Fibroblast of villous mesenchyme (primary cell): ENCODE data around the gene BTBD19. TPM values are rescaled to one million over a fixed set of nuclear protein-coding genes. Genes with fewer than 3 reads are reported as not detected.

Experiments used
- DNase-seq: peaks from one replicate; pipeline ENCODE4 v3.0.0-alpha.2; 2010; ENCODE audit warnings: low read depth
- H3K4me3 ChIP-seq: 2 replicates; pipeline ENCODE4 v1.5.1; 2011; ENCODE audit warnings: low read depth, mild to moderate bottlenecking, low read length
- CTCF ChIP-seq: IDR thresholded peaks from 2 replicates; pipeline ENCODE4 v1.5.1; 2012; ENCODE audit warnings: low read depth, mild to moderate bottlenecking, low read length; ENCODE audit not compliant: insufficient read depth
- total RNA-seq: library from RNA; depleted of rRNA; stranded (reverse); fragments of >200 nt; gene quantifications from 2 replicates; pipeline ENCODE4 v1.2.3, GENCODE V29; 2012

Gene BTBD19
- total RNA-seq, 1 donor = 13.0 TPM

DNA sequence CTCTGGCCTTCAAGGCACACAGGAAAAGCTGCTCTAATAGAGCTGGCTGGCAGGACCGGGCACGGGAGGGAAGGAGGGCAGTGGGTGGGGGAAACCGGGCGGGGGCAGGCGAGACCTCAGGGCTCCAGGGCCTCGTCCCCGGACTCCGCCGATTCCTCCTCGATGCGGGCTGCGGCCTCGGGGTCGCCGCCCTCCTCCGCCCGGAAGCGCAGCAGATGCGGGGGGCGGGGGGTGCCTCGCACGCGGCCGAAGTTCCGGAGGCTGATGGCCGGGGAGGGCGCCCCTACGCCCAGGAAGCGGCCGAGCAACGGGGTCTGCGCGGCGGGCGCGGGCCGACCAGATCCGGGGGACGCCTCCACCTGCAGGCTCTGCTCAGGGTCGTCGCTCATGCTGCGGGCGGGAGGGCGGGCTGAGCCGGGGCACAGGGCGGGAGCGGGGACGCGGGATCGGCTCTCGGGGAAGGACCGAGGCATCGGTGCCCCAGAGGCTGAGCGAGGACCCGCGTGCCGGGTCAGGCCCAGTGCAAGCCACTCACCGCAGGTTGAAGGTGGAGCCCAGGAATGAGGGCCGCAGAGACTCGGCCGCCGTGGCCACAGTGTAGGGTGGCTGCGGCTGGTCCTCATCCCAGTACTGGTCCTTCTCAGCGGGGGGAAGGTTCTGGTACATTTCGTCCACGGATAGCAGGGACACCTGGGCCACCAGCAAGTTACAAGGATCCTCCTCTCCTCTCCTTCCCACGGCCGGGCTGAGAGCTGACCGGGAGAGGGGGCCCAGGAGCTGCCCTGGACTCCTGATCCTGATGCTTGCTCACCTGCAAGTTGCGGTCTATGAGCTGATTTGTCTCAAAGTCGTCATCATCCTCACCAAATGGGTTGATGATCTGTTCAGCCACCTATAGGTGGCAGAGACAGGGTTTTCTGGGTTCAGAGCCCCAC, 24.0 kb upstream of the BTBD19 start:
- TF ChIP-seq CTCF = no peak
- no peak for DNase-seq
- peak overlapping the region; percentile 36 for H3K4me3 ChIP-seq

DNA sequence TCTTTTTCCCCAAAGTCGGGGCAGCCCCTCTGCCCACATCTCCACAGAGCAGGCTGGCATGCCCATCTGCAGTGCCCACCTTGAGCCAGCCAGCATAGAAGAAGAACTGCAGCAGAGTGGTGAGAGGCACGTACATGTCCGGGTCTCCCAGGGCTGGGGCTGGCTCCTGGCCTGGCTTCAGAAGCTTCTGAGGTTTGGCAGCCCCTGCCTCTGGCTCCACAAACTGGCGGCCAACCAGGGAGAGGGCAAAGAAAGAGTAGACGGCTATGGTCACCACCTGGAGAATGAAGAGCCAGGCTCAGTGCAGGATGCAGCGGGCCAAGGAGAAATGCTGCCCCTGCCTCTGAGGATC, 23.3 kb upstream of the BTBD19 start:
- H3K4me3 ChIP-seq = no peak overlapping the region
- TF ChIP-seq CTCF = no peak
- no peak for DNase-seq

- no peak for DNase-seq
- H3K4me3 ChIP-seq = peak overlapping the region; percentile 59
- TF ChIP-seq CTCF = no peak
Observed at GRCh38 chr1:44785501-44786137, 22.7 kb upstream of the BTBD19 start.

DNA sequence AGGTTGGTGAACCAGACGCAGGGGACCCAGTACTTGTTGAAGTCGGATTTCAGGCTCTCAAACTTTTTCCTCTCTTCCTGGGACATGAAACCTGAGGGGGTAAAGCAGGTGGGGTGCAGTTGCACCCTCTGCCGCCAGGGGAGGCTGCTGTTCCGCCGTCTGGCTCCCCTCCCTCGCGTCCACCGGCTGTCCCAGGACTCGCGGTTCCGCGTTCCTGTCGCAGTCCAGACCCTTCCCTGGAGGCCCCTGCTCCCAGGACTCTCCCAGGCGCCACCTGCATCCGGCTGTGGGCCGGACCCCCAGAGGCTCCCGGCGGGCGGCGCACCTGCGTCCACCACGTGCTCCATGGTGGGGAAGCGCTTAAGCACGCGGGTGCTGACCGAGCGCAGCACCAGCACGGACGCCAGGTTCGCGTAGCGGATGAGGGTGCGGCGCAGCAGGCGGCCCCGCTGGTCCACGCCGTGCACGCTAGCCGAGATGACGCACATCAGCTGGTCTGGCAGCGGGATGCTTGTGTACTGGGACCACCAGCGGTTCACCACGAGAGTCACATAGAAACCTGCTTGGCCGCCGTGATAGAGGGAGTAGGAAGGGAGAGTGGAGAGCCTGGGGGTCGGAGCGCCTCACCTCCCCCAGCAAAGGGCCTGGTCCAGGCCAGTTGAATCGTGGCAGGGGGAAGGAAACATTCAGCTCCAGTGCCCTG, 22.0 kb upstream of the BTBD19 start:
- peak; percentile 56 for DNase-seq
- peak overlapping the region; percentile 59 for H3K4me3 ChIP-seq
- TF ChIP-seq CTCF = peak; percentile 98

- no peak overlapping the region for H3K4me3 ChIP-seq
- DNase-seq = no peak
- no peak for TF ChIP-seq CTCF
Observed at GRCh38 chr1:44786841-44787426, 21.4 kb upstream of the BTBD19 start.

GRCh38 chr1:44787506-44787905, 20.8 kb upstream of the BTBD19 start:
- TF ChIP-seq CTCF = no peak
- DNase-seq = no peak
- no peak overlapping the region for H3K4me3 ChIP-seq
